HG02588 (cell line): ENCODE data around the gene ADIPOR1.
"Not testable (repeated sequence)": the region's sequence is repeated elsewhere in the genome, so short reads cannot be mapped to it uniquely, and the experiment has no call there.

Experiments used
- ATAC-seq: cut with Tn5 transposase; IDR thresholded peaks from one replicate; pipeline ENCODE4 v1.9.1; 2021; ENCODE audit warnings: mild to moderate bottlenecking, moderate library complexity; ENCODE audit not compliant: unreplicated experiment

Gene ADIPOR1, protein sequence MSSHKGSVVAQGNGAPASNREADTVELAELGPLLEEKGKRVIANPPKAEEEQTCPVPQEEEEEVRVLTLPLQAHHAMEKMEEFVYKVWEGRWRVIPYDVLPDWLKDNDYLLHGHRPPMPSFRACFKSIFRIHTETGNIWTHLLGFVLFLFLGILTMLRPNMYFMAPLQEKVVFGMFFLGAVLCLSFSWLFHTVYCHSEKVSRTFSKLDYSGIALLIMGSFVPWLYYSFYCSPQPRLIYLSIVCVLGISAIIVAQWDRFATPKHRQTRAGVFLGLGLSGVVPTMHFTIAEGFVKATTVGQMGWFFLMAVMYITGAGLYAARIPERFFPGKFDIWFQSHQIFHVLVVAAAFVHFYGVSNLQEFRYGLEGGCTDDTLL

DNA sequence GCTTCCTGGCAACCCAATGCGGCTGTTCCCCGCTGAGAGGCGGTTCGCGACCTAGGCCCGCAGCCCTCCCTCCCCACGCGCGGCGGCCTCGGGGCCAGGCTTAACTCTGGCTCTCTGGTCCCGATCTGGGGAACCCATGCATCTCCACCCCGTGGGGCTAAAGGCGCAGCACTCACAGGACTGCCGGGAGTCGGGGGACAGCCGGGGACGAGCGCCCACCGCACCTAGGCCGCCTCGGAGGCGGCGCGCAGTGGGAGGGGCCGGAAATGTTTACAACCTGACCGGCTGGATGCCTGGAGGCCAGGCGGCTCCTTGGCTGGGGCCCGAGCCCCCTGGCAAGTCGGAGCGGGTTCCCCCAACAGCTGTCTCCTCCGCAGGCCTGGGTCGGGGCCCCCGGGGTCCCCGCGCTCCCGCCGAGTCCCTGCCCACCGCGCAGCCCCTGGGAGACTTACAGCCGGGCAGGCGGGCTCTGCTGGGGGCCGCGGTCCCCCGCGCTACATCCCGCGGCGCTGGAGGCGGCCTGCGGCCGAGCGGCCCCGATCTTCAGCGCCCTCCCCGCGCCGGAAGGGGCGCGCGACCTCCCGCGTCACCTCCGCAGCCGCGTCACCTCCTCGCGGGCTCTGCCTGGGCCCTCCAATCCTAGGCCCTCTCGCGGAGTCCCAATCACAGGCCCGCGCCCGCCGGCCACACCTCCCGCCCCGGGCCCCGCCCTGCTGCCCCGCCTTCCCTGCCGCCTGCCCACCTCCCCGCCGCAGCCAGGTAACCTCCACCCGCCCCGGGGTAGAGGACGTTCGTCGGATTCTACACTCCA is at the start of gene ADIPOR1:
Gene ADIPOR1 (minus strand): TSS at position 580 of the 811 bp plus-strand sequence. CDS start 7,242 bp downstream, outside the sequence.
- peak; percentile 97 for ATAC-seq

DNA sequence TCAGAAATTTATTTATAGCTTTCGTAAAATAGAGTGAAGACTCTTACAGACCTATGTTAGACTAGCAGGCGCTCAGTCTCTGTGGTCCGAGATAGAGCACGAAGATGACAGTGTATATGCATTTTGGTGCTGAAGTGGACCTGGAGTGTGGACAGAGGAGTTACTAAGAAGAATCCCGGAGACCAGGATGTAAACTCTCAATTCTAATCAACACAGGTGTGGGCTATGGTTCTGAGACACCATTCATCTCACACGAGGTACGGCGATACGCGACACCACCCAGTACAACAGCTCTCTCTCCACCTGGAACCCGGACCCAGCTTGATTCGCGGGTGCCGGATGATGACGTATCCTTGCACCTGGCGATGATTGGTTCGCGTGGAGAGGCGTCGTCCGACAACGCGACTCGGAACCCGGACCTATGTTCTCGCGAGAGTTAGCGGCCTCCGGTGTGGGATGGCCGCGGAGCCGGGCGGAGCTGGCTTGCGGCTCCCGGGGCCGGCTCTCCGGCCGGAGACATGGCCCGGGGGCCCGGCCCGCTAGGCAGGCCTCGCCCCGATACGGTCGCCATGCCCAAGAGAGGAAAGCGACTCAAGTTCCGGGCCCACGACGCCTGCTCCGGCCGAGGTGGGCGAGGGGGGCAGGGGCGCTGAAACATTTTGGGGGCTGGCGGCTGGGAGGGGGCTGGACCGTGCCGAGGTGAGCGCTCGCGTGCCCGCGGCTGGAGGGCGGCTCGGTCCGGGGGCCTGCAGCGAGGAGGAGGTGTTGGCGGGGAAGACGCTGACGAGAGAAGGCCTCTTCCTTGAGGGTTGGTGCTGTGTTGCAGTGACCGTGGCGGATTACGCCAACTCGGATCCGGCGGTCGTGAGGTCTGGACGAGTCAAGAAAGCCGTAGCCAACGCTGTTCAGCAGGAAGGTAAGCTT is 49.1 kb upstream of the ADIPOR1 start, which contains the start of gene TMEM183A:
Gene TMEM183A (plus strand): TSS at position 427 of the 924 bp plus-strand sequence. CDS start 92 bp downstream, at position 519.
- ATAC-seq = peak; percentile 95

DNA sequence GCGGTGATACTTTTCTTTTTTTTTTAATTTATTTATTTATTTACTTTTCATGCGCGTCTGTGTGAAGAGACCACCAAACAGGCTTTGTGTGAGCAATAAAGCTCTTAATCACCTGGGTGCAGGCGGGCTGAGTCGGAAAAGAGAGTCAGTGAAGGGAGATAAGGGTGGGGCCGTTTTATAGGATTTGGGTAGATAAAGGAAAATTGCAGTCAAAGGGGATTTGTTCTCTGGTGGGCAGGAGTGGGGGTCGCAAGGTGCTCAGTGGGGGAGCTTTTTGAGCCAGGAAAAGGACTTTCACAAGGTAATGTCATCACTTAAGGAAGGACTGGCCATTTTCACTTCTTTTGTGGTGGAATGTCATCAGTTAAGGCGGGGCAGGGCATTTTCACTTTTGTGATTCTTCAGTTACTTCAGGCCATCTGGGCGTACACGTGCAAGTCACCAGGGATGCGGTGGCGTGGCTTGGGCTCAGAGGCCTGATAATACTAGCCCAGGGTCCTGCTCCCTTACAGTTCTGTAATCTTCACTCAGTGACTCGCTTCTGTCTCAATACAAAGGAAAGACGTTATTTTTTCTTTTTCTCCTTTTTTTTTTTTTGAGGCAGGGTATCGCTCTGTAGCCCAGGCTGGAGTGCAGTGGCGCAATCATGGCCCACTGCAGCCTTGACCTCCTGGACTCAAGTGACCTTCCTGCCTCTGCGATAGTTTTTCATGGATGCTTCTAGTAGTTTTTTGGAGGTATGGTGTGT is 47.5 kb upstream of the ADIPOR1 start:
- ATAC-seq = not testable (repeated sequence)

DNA sequence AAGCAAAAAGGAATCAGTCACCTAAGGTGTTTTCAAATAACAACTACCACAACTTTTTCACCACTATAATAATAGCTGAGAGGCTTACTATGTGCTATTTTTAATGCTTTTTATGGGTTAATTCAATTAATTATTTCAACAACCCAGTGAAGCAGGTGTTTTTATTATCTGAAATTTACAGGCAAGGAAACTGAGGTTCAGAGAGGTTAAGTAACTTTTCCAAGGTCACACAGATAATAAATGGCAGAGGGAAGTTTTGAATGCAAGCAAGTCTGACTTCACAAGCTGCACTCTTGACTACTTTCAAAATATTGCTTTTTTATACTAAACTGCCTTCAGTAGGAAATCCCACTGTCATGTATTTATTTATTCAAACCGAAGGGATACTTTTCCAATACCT is 44.8 kb upstream of the ADIPOR1 start:
- no peak for ATAC-seq

DNA sequence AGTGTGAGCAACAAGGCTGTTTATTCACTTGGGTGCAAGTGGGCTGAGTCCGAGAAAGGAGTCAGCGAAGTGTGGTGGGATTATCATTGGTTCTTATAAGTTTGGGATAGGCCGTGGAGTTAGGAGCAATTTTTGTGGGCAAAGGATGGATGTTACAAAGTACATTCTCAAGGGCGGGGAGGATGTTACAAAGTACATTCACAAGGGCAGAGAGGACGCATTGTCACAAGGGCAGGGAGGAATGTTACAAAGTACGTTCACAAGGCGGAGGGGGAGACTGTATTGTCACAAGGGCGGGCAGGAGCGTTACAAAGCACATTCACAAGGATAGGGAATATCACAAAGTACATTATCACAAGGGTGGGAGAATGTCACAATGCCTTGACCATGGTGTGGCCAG is 43.9 kb upstream of the ADIPOR1 start:
- ATAC-seq = no peak

DNA sequence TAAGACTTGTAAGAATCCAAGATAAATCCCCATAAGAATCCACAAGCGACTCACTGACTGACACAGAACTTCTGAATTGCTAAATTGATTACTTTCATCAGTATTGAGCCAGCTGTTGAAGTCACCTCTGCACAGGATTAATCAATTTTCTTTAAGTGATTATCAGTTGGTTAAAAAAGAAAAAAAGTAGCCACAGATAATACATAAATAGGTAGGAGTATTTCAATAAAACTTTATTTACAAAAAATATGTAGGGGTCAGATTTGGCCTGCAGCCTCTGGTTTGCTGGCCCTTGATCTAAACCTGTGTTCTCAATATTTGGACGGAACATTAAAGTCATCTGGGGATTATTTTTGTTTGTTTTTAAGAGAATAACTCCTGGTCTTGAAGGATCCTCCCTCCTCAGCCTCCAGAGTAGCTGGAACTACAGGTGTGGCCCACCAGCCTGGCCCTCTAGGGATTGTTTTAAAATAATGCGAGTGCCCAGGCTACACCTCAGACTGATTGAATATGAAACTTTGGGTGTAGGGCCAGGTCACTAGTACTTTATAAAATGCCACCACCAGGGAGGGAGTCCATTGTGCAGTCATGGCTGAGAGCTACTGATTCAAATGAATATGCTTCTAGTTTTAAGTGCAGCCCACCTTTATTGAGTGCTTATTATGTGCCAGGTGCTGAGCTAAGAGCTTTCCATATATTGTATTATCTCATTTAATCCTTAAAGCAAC is 42.3 kb upstream of the ADIPOR1 start:
- ATAC-seq = no peak

DNA sequence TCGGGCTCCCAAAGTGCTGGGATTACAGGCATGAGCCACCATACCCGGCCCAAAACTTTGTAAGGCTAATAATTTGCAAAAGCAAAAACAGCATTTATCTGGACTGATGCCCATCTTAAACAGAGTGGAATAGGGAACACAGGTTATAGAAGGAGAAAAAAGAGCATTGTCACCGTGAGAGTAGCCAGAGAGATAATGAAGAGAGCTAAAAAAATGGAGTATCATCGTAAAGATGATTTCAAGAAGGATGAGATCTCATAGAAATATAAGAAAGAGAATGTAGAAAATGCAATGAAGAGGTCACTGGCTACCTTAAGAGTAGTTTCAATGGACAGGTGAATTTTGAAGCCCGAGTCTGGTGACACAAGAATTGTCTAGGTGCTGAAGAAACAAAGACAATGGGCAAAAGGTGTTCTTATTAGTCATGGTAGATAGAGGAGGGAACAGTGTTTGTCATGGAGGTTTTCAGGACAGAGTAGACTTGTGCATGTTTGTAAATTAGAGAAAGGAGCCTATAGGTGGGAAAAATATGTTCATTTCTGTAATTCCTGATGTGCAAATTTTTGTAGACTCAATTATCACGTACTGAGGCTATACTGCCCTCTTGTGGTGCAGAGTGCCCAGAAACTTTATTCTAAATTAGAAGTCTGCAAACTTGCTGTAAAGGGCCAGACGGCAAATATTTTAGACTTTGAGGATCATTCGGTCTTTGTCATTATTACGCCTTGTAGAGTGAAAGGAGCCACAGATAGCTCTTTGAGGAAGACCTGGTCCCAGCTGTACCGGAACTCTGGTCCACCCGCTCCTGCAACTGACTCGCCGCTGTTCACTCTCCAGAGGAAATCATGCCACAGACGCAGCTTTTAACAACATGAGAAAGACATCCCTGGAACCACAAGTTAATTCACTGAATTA is 41.0 kb upstream of the ADIPOR1 start:
- ATAC-seq = no peak

DNA sequence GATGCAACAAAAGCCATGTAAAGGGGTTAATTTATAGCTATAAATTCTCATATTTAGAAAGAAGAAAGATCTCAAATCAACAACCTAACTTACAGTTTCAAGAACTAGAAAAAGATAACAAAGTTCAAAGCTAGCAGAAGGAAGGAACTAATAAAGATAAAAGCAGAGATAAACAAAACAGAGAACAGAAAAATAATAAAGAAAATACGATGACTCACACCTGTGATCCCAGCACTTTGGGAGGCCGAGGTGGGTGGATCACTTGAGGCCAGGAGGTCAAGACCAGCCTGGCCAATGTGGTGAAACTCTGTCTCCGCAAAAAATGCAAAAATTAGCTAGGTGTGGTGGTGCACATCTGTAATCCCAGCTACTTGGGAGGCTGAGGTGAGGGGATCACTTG is 36.6 kb upstream of the ADIPOR1 start:
- no peak for ATAC-seq

DNA sequence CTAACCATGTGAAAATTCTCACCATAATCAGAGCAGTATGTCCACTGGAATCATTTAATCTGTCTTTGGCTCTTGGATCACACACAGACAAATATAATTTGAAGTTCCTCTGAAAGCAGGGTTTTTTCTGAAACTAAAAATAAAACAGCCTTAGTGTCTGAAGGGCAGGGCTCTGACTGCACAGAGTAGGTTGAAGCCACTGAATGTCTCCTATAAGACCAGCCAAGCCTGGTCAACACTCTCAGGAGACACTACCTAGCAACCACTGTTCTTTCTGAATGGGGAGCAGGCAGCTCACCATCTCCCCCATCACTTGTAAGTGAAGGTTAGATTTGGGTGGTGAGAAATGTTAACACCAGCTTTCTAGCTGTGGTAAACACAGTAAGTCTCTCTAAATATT is 33.0 kb upstream of the ADIPOR1 start:
- no peak for ATAC-seq

DNA sequence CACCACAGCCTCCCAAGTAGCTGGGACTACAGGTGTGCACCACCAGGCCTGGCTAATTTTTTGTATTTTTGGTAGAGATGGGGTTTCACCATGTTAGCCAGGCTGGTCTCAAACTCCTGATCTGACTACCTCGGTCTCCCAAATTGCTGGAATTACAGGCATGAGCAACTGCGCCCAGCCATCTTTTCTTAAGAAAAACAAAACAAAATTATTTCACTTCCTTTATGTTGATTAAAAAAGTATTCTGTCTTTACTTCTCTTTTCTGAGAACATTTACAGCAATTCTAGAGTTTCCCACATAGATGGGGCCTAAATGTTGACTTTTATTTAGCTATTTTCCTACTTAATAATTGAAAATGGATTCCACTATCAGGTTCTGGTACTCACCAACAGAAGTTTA is 31.8 kb upstream of the ADIPOR1 start:
- no peak for ATAC-seq

DNA sequence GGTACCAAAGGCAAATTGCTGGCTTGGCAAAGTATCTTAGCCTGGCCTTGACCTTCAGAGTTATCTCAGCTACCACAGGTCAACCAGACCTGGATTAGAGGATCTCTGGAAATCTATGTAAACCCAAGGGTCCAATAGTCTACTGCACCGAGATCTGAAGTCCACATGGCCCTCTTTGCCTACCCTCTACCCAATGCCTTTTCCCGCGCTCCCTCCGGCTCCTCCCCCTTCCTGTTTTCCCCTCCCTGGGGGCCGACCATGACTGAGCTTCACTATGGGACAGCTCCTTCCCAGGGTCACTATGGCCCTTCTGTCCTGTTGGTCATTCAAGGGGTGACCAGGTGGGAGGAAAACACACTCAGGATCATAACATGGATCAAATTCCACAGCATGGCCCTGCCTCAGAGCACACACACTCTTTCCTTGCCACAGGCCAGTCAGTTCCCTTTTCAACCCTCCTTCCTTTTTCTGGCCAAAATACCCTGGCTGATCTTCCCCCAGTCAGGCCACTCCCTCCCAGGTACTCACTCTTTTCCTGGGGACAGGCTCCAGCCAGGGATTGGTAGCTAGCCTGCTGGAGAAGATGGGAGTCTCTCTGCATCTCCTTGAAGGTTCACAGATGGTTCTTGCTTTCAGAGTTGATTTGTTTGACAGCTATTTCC is 29.9 kb upstream of the ADIPOR1 start:
- ATAC-seq = no peak

DNA sequence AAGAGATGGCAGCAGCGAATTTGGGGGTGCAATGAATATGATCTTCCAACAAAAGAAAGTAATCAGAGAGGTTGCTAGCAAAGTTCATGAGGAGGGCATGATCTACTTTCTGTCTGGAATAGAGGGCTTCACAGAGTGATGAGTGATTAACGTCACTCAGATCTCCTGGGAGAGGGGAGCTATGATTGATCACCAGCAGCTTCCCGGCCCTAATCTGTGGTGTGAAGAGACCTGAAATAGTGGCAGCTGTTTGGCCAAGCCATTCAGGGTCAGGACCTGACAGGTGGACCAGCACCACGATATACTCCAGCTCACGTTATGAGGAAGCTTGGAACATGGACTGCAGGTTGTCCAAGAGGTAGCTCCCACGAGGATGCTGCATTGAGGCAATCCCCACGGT is 29.1 kb upstream of the ADIPOR1 start:
- no peak for ATAC-seq

DNA sequence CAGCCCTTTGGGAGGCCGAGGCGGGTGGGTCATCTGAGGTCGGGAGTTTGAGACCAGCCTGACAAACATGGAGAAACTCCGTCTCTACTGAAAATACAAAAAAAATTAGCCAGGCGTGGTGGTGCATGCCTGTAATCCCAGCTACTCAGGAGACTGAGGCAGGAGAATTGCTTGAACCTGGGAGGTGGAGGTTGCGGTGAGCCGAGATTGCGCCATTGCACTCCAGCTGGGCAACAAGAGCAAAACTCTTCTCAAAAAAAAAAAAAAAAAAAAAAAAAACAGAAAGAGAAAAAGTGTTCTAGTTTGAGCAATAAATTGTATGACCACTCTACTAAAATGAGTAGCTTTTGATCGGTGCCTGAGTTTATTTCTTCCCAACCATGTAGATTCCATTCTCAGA is 28.0 kb upstream of the ADIPOR1 start:
- ATAC-seq = not testable (repeated sequence)

DNA sequence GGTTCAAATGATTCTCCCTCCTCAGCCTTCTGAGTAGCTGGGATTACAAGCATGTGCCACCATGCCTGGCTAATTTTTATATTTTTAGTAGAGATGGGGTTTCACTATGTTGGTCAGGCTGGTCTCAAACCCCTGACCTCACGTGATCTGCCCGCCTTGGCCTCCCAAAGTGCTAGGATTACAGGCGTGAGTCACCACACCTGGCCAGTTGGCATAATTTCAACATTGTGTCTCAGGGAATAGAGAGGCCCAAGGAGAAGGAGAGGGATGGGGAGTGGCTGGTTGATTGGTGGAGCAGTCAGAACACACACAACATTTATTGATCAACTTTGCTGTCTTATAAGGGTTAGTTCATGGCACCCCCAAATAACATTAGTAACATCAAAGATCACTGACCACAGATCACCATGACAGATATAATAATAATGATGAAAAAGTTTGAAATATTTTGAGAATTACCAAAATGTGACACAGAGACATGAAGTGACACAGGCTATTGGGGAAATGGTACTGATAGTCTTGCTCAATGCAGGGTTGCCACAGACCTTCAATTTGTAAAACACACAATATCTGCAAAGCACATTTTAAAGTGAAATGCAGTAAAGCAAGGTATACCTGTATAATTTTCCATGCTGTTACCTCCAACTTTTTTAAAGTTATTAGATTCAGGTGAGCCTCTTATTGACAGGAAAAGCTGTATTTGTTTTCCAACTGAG is 24.8 kb upstream of the ADIPOR1 start:
- no peak for ATAC-seq

DNA sequence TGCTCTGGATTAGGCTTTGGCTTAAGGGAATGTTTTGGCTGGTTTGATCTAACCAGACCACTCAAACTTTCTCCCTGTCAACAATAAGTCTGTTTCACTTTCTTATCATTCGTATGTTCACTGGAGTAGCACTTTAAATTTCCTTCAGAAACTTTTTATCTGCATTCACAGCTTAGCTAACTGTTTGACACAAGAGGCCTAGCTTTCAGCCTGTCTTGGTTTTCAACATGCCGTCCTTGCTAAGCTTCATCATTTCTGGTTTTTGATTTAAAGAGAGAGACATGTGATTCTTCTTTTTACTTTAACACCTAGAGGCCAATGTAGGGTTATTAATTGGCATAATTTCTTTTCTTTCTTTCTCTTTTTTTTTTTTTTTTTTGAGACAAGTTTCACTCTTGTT is 23.8 kb upstream of the ADIPOR1 start:
- no peak for ATAC-seq

DNA sequence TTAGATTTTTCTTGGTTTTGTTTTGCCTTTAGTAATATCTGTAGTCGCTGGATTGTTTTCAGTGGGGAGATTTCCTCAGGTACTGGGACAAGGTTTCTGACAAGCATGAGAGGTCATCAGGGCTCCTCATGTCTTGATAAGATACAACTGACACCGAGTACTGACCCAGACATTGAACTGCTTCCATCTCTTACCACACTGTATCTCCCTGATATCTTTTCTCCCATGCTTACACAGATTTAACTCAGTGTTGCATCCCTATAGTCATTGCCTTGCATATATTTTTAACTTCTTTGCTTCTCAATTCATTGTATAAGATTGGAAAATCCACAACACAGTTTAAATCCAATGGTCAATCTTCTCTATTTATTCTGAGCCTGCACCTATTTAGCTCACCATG is 21.3 kb upstream of the ADIPOR1 start:
- no peak for ATAC-seq

DNA sequence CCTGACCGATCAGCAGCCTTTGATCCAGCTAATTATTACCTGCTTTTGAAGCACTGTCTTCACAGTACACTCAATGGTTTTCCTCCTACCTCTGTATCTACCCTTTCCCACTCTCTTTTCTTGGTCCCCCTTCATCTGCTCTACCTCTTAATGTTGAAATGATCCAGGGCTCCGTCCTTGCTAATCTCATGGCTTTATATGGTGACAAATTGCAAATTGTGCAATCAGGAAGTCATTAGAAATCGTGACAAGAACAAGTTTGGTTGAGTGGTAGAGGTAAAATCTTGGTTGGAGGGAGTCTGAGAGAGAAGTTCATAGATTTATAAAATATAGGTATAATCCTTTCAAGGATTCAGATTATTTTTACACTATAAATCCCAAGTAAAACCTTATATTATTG is 18.5 kb upstream of the ADIPOR1 start:
- ATAC-seq = no peak
